ENCODE results near the gene MAP3K2.

MAP3K2 gene

GRCh38 chr2:127280693-127281092, 107.1 kb downstream of the MAP3K2 start:
- DNase-seq, result no peak

- no peak for DNase-seq
These were observed 108.0 kb downstream of the MAP3K2 start for GRCh38 chr2:127279781-127280180.

GRCh38 chr2:127278959-127279358, 108.8 kb downstream of the MAP3K2 start:
- no peak for DNase-seq

- no peak for DNase-seq
These were observed 110.7 kb downstream of the MAP3K2 start for GRCh38 chr2:127277028-127277427.

DNA sequence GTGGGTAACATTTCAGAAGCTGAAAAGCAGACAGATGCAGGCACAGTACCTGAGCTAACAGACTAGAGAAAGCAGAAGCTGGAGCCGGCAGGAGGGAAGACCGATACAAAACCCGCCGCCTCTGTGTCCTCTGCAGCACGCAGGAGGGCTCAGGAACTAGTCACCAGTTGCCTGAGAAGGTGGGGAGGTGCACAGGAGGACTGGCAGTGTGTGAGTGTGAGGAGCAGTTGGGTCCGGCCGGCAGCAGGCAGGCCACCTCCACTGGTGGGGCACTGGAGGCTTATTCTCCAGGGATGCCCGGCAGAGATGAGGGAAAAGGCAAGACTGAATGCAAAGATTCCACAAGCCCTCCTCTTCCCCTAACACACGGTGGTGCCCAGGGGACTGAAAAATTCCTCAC, 112.0 kb downstream of the MAP3K2 start:
- no peak for DNase-seq

DNA sequence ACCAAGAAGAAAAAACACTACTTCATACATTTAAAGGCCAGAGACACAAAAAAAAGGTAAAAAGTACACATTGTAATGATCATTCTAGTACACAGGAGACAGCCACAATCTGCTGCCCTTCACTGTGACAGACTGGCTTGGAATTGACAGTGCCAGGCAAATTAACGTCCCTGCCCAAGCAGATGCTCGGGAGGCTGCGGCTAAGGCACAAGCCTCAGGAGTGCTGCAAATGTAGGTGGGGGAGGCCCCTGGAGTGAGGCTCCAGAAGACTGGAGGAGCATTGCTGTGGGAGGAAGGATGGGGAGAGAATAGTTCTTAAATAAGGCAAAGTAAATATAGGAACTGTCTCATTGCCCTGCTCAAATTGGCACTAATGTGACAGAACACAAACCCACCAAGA, 112.4 kb downstream of the MAP3K2 start:
- DNase-seq, result no peak

- DNase-seq, result no peak
These were observed 117.1 kb downstream of the MAP3K2 start for GRCh38 chr2:127270663-127271062.

GRCh38 chr2:127261804-127262406, 125.9 kb downstream of the MAP3K2 start:
- no peak for DNase-seq

- DNase-seq, result no peak
These were observed 128.4 kb downstream of the MAP3K2 start for GRCh38 chr2:127259355-127259754.

GRCh38 chr2:127256866-127257265, 130.9 kb downstream of the MAP3K2 start:
- no peak for DNase-seq

DNA sequence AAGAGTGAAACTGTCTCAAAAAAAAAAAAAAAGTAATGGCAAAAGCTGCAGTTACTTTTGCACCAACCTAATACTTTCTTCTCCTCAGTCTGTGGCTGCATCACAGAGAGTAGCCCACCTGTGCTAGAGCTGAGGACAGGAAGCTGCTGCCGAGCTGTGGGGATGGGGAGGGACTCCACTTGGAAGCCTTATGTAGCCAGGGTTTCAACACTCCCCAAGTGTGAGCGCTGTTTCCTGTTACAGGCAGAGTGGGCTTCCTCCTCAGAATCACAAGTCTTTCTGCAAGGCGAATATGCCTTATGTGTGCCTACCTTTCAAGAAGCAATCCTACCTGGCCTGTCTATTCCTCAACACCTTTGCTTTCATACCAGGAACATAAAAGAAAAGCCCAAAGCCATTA, 131.4 kb downstream of the MAP3K2 start:
- DNase-seq, result no peak

GRCh38 chr2:127255721-127256120, 132.1 kb downstream of the MAP3K2 start:
- no peak for DNase-seq

DNA sequence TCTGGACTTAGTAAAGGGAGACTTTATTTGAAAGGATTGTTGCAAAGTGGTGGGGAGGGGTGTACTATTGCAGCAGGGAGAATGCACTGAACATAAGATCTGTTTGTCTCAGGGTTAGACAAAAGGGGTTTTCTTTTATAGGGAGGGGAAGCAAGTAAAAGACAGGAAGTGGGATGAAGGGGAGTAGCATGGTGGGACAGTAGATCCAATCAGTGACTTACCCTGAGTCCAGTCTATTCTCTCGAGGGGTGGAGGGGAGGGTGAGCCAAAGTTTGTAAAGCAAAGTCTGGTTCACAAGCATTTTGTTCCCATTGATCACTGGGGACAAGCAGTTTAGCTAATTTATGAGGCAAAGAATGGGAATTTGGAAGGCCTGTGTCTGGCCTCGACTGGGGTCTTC, 132.6 kb downstream of the MAP3K2 start:
- no peak for DNase-seq

DNA sequence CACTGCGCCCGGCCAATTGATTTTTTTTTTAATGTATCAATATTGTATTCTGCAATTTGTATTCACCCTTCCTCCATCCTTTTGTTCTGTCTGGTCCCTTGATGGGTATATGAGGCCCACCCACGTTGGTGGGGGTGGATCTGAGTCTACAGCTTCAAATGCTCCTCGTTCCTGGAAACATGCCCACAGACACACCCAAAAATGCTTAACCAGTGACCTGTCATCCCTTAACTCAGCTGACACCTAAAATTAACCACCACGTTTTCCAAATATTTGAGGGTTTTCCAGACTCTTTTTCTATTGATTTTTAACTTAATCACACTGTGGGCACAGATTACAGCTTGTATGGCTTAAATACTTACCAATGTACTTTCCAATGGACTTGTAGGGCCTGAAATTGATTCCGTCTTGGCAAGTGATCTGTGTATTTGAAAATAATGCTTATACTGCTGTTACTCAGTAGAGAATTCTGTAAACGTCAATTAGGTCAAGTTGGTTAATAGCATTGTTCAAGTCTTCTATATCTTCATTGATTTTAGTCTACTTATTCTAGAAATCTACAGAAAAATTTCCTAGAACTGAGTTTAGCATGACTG, 133.3 kb downstream of the MAP3K2 start:
- no peak for DNase-seq
